HPDE6-E6E7 (cell line): ENCODE data around the gene TRANK1.

Source experiments
- DNase-seq: peaks from one replicate; pipeline ENCODE4 v3.0.0; 2011; ENCODE audit warnings: missing footprints; ENCODE audit errors: extremely low spot score

Gene TRANK1

GRCh38 chr3:36850743-36851142 is 94.1 kb downstream of the TRANK1 start:
- no peak for DNase-seq

- DNase-seq: no peak
Measured at GRCh38 chr3:36846406-36846805, 98.4 kb downstream of the TRANK1 start.

GRCh38 chr3:36843065-36844051 is 101.5 kb downstream of the TRANK1 start:
- no peak for DNase-seq

GRCh38 chr3:36842275-36842674 is 102.6 kb downstream of the TRANK1 start:
- no peak for DNase-seq

- DNase-seq: no peak
Measured at GRCh38 chr3:36840453-36840921, 104.4 kb downstream of the TRANK1 start.

GRCh38 chr3:36837089-36837488 is 107.8 kb downstream of the TRANK1 start:
- no peak for DNase-seq

- no peak for DNase-seq
Measured at GRCh38 chr3:36833160-36833814, 111.6 kb downstream of the TRANK1 start.

GRCh38 chr3:36832406-36832805 is 112.4 kb downstream of the TRANK1 start:
- no peak for DNase-seq

GRCh38 chr3:36827133-36827532 is 117.7 kb downstream of the TRANK1 start:
- no peak for DNase-seq

- no peak for DNase-seq
Measured at GRCh38 chr3:36826240-36826639, 118.6 kb downstream of the TRANK1 start.

GRCh38 chr3:36824443-36824842 is 120.4 kb downstream of the TRANK1 start:
- no peak for DNase-seq

GRCh38 chr3:36823806-36824205 is 121.0 kb downstream of the TRANK1 start:
- DNase-seq: no peak

GRCh38 chr3:36820083-36820482 is 124.8 kb downstream of the TRANK1 start:
- DNase-seq: no peak

- DNase-seq: no peak
Measured at GRCh38 chr3:36817806-36818533, 126.9 kb downstream of the TRANK1 start.

- DNase-seq: no peak
Measured at GRCh38 chr3:36815375-36815774, 129.5 kb downstream of the TRANK1 start.

GRCh38 chr3:36814776-36815175 is 130.1 kb downstream of the TRANK1 start:
- DNase-seq: no peak

- DNase-seq: no peak
Measured at GRCh38 chr3:36814066-36814717, 130.7 kb downstream of the TRANK1 start.

- peak; percentile 42 for DNase-seq
Measured at GRCh38 chr3:36813305-36813704, 131.5 kb downstream of the TRANK1 start.

GRCh38 chr3:36812240-36812639 is 132.6 kb downstream of the TRANK1 start:
- DNase-seq: no peak

- no peak for DNase-seq
Measured at GRCh38 chr3:36811768-36812167, 133.1 kb downstream of the TRANK1 start.

GRCh38 chr3:36804295-36805055 is 140.4 kb downstream of the TRANK1 start:
- no peak for DNase-seq
